H7 (cell line): ENCODE measurements around the gene CPN2. TPM values are rescaled to one million over a fixed set of nuclear protein-coding genes. Genes with fewer than 3 reads are reported as not detected.
A peak's percentile ranks its signal among the peaks of the same experiment; 100 is the strongest.

Experiments
- DNase-seq: peaks from one replicate; pipeline ENCODE4 v3.0.0; 2012
- H3K27me3 ChIP-seq: 2 replicates; pipeline ENCODE4 v1.6.0; 2011; ENCODE audit warnings: mild to moderate bottlenecking, low read length; ENCODE audit not compliant: control insufficient read depth, insufficient read depth
- H3K36me3 ChIP-seq: replicated peaks from 2 replicates; pipeline ENCODE4 v1.5.1; 2011; ENCODE audit warnings: low read length; ENCODE audit not compliant: control insufficient read depth, insufficient read depth
- H3K4me3 ChIP-seq: 2 replicates; pipeline ENCODE4 v1.5.1; 2011; ENCODE audit warnings: low read depth, mild to moderate bottlenecking, control low read depth, low read length, moderate library complexity; ENCODE audit not compliant: insufficient read depth
- total RNA-seq: library from RNA; depleted of rRNA; stranded (reverse); fragments of >200 nt; shearing (Covaris generic); gene quantifications from 2 replicates; pipeline ENCODE4 v1.2.3, GENCODE V29; 2014

CPN2 gene
- total RNA-seq, 1 experiment from 2014 or later = 0.21 TPM

- H3K36me3 ChIP-seq = no peaks in the 10 kb centered on the region
- no peaks in the 10 kb centered on the region for H3K27me3 ChIP-seq
- DNase-seq = no peak
- no peak overlapping the region for H3K4me3 ChIP-seq
Observed at GRCh38 chr3:194323785-194324735, 27.1 kb downstream of the CPN2 start.

- Histone ChIP-seq H3K4me3 (no peak overlapping the region), H3K27me3 (no peaks in the 10 kb centered on the region), H3K36me3 (no peaks in the 10 kb centered on the region)
- no peak for DNase-seq
Observed at GRCh38 chr3:194322678-194323211, 28.4 kb downstream of the CPN2 start.

- Histone ChIP-seq H3K36me3 (no peaks in the 10 kb centered on the region), H3K27me3 (no peaks in the 10 kb centered on the region), H3K4me3 (no peak overlapping the region)
- DNase-seq = no peak
Observed at GRCh38 chr3:194321693-194322640, 29.2 kb downstream of the CPN2 start.

- Histone ChIP-seq H3K27me3 (0 out of 2 replicates have a peak, but pooled peaks cover 2% of the 10 kb centered on the region), H3K4me3 (no peak overlapping the region), H3K36me3 (no peaks in the 10 kb centered on the region)
- no peak for DNase-seq
Observed at GRCh38 chr3:194320744-194321243, 30.3 kb downstream of the CPN2 start.

GRCh38 chr3:194320100-194320499 is 31.0 kb downstream of the CPN2 start:
- Histone ChIP-seq H3K27me3 (0 out of 2 replicates have a peak, but pooled peaks cover 2% of the 10 kb centered on the region), H3K4me3 (no peak overlapping the region), H3K36me3 (no peaks in the 10 kb centered on the region)
- no peak for DNase-seq

- DNase-seq = no peak
- Histone ChIP-seq H3K36me3 (no peaks in the 10 kb centered on the region), H3K4me3 (no peak overlapping the region), H3K27me3 (peaks cover 4% of the 10 kb centered on the region; the same call in 1 of the 2 replicates)
Observed at GRCh38 chr3:194318511-194319161, 32.5 kb downstream of the CPN2 start.

GRCh38 chr3:194316918-194317317 is 34.2 kb downstream of the CPN2 start:
- no peak for DNase-seq
- Histone ChIP-seq H3K27me3 (peaks cover 6% of the 10 kb centered on the region), H3K36me3 (no peaks in the 10 kb centered on the region), H3K4me3 (no peak overlapping the region)

- Histone ChIP-seq H3K36me3 (no peaks in the 10 kb centered on the region), H3K4me3 (peak overlapping the region; percentile 2; the same call in 1 of the 2 replicates), H3K27me3 (peaks cover 6% of the 10 kb centered on the region)
- peak; percentile 72 for DNase-seq
Observed at GRCh38 chr3:194315965-194316361, 35.2 kb downstream of the CPN2 start.

GRCh38 chr3:194315088-194315964 is 35.8 kb downstream of the CPN2 start:
- Histone ChIP-seq H3K27me3 (peaks cover 6% of the 10 kb centered on the region), H3K36me3 (no peaks in the 10 kb centered on the region), H3K4me3 (peak overlapping the region; percentile 38)
- DNase-seq = peak; percentile 98

GRCh38 chr3:194314388-194315068 is 36.6 kb downstream of the CPN2 start:
- Histone ChIP-seq H3K4me3 (no peak overlapping the region), H3K27me3 (peaks cover 6% of the 10 kb centered on the region), H3K36me3 (no peaks in the 10 kb centered on the region)
- no peak for DNase-seq

- no peaks in the 10 kb centered on the region for H3K36me3 ChIP-seq
- peaks cover 6% of the 10 kb centered on the region for H3K27me3 ChIP-seq
- H3K4me3 ChIP-seq = no peak overlapping the region
- DNase-seq = peak; percentile 75
Observed at GRCh38 chr3:194313560-194314387, 37.4 kb downstream of the CPN2 start.

GRCh38 chr3:194312743-194313281 is 38.3 kb downstream of the CPN2 start:
- no peak overlapping the region for H3K4me3 ChIP-seq
- peaks cover 6% of the 10 kb centered on the region for H3K27me3 ChIP-seq
- no peak for DNase-seq
- no peaks in the 10 kb centered on the region for H3K36me3 ChIP-seq
